HG02973 (cell line): ENCODE results near the gene CSGALNACT2.

Experiments
- ATAC-seq: cut with Tn5 transposase; IDR thresholded peaks from one replicate; pipeline ENCODE4 v1.9.1; 2021; ENCODE audit warnings: moderate library complexity; ENCODE audit not compliant: unreplicated experiment

Gene CSGALNACT2

DNA sequence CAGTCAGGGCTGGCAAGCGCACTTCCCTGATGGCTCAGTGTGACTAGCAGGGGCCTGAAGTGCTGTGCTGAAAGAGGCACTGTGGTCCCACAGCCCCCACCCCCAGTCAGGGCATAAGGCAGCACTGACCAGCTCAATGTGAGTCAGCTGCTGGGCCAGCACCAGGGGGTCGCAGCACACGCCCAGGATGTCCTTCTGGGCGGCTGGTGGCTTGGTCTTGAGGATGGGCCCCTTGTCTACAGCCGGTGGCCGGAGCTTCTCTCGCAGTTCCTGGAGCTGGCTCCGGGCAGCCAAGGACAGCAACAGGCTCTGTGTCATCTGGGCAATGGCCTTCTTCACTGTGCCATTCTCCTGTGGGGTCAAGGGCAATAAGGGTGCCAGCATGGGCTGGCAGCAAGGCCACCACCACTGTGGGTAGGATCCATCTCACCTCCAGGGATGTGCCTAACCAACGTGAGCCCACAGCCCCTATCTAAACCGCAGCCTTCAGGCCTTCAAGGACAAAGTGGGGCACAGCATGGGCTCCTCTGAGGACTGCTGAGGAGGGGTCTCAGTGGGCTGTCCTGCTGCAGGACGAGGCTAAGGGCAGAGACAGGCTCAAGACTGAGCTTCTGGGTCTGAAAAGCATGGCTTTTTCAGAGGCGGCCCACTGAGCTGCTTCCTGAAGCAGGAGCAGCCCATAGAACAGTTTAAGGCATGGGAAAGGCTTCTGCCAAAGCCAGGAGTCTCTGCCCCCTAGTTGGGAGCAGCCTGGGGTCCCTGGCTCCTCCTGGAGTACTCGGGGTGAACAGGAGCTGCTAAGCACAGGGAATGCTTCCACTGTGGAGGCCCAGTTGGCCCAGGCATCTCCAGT, 62.5 kb downstream of the CSGALNACT2 start:
- no peak for ATAC-seq

DNA sequence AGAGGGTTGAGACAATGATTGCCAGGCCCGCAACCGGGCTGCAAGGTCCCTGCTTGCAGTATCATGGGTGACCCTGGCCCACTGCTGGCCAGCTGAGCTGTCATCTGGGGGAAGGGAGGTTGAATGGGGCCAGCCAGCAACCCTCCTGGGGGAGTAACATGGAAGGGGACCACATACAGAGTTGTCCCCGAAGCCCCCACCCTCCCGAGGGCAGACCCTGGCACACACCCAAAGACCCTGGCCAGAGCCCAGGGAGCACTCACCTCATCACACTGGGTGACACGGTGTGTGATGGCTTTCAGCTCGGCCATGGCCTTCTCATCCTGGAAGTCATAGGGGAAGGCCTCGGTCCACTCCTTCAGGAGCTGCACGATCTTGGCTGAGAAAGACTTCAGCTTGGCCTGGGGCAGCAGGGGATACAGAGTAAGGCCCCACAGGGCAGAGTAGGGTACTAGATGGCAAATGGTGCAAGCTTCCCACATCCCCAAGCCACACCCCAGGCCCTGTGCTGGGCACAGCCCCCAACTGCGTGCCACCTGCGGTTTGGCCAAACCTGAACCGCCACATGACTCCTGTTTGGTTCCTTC, 63.4 kb downstream of the CSGALNACT2 start:
- no peak for ATAC-seq

DNA sequence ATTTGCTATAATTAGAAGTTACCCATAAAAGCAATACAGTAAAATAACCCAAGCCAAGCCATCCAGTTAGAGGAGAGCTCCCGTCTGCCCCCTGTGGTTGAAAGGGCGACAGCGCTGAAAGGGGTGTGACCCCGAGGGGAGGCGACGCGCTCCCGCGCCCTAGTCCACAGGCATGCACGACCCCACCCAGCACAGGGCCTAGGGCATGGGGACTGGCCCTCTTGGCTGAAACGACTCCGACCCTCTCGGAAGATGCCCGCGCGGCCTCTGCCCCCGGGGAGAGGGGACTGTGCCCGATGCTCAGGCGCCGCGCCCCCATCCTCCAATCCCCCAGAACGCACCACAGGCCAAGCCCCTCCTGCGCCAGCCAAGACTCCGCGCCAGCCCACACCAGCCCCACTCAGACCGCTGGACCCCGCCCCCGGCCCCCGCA, 64.0 kb downstream of the CSGALNACT2 start:
- peak; percentile 56 for ATAC-seq

DNA sequence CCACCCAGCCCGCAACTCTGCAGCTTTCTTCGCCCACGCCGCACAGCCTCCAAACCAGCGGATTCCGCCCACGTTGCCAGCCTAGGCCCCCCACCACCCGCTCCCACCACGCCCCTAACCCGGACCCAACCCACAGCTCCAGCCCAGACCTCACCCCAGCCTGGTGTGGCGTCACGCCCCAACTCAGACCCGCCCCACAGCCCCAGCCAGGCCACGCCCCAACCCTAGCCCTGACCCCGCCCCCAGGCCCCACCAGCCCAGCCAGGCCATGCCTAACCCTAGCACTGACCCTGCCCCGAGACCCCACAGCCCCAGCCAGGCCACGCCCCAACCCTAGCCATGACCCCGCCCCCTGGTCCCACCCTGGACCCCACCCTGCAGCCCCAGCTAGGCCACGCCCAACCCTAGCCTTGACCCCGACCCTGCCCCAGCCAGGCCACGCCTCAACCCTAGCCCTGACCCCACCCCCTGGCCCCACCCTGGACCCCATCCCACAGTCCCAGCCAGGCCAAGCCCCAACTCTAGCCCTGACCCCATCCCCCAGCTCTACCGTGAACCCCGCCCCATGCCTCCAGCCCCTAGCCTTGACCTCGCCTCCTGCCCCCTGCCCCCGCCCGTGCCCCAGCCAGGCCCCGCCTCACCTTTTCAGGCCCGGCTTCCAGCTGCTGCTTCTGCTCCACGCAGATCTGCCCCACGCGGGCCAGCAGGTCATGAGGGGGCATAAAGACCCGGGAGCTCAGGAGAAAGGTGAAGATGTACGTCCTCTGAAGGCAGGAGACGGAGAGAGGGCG, 64.6 kb downstream of the CSGALNACT2 start:
- no peak for ATAC-seq

DNA sequence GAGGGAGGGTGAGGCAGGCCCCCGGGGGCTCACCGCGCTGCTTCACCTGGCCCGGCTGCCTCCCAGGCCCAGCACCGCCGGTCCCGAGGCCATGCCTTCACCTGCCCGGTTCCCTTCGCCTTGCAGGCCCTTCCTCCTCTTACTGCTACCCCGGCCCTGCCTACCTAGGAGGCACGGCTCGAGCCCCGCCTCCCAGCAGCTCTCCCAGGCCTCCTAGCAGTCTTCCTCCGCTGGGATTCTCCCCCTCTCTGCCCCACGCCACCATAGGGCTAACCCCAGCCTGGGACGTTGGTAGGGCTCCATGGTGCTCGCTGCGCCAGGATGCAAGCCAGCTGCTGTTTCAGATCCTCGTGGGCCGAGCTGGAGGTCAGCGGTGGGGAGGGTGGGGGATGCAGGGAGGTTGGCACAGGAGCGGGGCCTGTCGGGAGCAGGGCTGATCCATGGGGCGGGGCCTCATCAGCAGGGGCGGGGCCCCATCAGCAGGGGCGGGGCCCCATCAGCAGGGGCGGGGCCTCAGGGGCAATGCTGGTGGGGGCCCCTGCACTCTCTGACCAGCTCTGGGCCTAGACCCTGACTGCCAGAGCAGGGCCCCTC, 65.3 kb downstream of the CSGALNACT2 start:
- ATAC-seq, result no peak

DNA sequence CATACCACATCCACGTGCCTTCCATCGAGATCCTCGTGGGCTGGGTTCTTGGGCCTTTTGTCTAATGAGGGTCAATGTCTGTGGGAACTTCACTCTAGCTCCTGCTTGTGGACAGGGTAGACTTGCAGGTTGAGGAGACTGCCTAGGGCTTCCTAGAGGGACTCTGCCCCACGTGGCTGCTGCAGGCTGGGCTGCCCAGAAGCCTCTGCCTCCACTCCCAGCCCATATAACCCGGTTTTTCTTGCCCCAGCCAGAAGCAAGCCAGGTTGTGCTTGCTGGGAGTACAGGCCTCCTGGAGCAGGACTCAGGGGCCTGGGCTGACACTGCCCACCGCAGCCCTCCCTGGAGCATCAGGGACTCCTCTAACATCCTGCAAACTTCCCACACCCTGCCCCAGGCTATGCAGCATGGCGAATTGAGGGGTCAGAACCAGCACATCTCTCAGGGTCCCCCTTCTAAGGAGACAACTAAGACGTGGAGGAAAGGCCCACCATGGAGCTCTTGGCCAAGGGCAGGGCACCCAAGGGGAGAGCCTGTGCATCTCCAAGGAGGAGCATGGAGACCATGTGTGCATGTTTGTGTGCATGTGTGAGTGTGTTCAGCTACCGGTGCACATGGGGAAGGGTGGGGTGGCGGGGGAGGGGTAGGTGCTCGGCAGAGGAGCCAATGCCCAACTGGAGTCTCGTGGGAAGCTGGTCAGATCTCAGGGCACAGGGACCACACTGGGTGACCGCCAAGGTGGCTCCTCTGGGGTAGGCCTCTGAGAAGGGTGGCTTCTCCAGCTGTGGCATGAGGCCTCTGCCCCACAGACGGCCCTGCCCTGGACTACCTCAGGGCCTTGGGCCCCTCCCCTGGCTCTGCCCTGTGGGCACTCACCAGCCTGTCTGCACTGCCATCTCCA, 66.0 kb downstream of the CSGALNACT2 start:
- ATAC-seq, result peak; percentile 3

DNA sequence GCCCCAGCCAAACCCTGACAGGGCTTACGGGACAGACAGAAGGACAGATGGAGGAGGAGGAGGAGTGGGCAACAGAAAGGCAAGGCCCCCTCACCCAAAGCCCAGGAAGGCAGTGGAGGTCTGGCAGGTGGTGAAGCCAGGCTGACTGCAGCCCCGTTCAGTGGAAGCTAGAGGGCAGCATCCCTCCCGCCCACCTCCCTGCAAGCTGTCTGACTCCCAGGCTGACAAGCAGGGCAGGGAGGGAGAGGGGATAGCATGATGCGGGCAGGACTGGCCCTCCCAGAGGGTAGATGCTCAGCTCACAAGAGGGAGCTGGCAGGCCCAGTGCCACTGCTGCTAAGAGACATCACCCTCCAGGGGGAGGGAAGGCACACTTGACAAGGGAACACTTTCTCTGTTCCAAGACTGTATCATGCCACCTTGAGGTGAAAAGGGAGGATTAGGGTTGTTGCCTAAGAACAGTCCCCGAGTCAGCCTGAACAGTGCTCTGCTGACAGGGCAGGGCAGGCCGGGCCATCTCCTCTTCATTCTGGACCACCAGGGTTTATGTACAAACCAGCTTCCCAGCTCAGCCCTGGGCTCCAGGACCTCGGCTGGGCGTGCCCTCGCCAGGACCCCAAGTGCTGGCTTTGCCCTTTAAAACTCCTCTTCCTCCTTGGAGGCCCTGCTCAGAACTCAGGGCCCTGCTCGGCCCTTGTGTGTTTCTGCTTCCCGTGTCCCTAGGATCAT, 66.9 kb downstream of the CSGALNACT2 start:
- peak; percentile 75 for ATAC-seq

DNA sequence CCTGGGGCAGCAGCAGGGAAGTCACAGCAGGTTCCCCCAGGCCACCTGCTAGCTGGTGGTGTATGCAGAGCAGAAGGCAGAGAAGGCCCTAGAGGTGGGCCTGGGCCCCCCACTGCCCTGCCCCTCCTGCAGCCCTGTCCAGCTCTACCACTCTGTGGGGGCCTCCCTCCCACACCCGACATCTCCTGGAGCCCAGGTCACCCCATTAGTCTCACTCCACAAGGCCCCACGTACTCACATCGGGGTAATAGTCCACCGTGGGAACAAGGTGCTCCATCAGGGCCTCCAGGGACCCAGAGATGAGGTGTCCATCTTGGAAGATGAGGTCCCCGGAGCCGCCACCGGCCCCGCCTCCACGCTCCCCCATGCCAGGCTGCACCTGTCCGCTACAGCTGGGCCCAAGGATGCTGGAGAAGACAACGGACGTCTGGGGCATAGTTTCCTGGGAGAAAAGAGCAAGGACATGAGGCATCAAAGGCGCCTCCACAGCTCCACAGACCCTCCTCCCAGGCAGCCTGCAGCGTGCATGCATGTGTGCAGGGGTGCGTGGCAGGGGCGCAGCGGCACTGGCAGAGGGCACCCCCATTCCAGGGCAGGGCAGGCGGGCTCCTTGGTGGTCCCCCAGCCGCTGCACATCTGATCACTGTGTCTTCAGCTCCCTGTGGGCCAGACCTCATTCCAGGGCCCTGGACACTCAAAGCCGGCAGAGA, 67.6 kb downstream of the CSGALNACT2 start:
- no peak for ATAC-seq

DNA sequence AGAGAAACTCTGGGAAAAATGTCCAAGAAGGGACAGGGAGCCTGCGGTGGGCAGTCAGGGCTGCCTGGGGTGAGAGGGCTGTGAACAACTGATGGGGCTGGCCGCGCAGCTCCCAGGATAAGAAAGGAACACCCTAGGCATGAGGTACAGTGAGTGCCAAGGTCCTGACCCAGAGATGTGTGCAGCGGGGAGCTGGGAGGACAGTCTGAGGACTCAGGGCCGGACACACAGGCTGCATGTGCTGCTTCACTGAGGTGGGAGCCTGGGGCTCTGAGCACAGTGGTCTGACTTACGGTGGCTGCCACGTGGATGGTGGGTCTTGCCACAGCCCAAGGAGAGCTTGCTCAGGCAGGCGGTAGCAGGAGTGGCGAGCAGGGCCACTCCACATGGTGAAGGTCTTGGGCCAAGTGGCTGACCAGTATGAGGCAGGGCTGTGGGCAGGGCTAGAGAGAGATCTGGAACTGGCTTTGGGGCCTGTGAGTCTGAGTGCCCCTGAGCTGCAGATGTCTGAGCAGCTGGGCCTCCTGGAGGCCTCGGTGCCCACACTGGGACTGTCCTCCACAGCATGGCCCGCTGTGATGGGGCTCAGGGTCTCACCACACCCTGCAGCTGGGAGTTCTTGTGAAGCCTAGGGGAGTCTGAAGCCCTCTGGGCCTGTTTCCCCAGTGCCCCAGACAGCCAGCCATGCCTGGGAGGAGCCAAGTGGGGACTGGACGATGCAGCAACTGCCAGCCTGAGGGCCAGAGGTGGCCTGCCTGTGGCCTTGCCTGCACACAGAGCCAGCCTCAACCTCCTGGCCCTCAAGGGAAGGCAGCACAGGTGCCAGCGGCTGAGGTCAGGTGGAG, 68.4 kb downstream of the CSGALNACT2 start:
- ATAC-seq, result no peak

DNA sequence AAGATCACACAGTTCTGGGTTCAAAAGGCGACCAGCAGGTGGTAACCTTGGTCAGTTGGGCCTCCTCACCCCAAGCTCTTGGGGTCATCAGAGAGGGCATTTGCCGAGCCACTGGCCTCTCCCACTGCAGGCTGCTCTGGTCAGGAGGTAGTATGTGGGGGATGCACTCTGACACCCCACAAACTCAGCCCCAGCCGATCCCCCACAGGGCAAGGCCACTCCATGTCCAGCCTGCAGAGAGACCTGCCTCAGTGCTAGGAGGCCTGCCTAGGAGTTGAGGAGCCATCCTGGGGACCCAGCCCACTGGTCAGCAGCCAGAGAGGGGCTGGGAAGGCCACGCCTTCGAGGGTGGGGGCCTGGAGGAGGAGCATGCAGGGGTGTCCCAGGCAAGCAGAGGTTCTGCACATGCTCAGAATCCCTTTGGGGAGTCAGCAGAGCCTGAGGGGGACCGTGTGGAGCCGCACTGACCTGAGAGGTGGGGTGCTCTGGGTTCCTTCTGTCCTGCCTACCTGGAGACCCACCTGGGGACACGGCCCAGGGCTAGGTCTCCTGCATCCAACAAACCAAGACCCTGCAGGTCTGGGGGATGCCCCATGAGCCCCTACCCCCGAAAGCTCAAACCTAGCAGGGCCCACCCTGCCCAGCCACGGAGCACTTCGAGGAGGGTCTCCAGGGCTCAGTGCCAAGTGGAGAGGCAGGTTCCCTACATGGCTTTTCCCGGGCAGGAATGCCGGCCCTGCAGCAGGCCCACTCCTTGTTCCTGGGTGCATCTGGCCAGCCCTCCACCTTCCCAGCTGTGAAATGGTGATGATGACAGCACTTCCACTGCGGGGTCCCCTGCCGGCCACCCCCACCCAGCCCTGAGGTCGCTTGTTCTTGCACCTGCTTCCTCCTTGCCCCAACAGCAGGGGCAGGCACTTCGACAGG, 70.2 kb downstream of the CSGALNACT2 start:
- no peak for ATAC-seq

DNA sequence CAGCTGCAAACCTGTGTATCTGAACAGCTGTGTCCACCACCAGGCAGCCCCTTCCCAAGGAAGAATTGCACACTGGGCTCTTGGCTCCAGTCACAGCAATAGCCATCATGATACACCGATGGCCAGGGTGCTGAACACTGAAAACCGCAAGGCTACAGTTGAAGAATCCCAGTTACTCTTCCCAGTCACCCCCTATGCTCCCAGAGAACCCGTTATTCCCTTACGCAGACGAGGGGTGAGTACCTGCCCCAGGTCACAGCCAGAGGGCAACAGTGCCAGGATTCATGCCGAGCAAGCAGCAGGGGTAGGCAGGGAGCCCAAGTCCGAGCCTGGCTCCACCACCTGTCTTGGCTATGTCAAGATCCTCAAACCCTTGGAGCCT, 70.8 kb downstream of the CSGALNACT2 start:
- no peak for ATAC-seq

DNA sequence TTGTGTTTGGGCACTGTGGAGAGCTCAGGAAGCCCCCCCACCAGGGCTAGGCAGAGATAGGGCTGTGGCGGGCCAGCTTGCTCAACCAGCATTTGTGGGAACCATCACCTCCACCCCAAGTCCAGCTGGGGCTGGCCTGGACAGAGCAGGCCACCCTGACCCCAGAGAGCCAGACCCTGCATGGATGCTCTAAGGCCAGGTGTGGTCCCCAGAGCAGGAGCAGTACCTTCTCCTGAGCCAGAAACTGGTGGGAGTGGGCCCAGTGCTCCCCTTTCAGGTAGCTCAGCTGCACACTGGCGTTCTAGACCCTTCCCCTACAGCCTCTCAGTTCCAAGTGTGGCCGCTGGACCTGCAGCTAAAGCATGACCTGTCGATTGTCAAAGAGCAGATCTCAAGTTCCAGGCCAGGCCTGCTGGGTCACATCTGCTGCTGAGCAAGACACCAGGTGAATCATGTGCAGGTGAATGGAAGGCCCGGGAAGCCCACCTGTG, 71.5 kb downstream of the CSGALNACT2 start:
- ATAC-seq, result no peak

DNA sequence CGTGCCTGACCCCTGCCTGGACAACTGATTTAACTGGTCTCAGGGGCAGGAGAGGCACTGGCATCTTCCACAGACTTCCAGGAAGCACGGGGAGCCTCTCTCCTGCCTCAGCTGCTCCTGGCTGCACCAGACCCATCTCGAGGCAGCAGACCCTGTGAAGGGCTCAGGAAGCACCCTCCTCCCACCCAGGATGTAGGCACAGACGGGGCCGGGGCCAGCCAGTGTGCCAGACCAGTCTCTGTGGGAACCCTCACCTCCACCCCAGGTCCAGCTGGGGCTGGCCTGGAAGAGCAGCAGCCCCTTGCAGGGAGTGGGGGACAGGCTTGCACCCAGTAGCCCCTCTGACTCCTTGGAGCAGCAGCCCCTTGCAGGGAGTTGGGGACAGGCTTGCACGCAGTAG, 72.3 kb downstream of the CSGALNACT2 start:
- ATAC-seq, result no peak

DNA sequence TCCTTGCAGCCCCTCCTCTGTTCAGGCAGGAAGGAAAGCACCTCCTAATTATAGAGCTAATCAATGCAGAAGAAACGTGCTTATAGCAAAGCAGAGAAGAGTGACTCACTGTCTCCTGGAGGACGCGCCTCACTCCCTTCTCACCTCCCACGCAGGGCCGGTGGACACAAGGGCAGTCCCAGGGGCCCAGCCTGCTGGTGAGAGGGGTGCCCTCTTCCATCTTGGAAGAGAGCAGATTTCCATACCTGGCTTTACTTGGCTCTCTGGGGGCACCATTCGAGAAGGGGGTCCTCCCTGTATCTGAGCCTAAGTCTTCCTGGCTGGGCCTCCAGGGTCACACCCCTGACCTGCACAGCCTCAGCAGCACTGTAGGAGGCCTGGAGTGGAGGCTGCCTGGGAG, 72.8 kb downstream of the CSGALNACT2 start:
- ATAC-seq, result no peak

DNA sequence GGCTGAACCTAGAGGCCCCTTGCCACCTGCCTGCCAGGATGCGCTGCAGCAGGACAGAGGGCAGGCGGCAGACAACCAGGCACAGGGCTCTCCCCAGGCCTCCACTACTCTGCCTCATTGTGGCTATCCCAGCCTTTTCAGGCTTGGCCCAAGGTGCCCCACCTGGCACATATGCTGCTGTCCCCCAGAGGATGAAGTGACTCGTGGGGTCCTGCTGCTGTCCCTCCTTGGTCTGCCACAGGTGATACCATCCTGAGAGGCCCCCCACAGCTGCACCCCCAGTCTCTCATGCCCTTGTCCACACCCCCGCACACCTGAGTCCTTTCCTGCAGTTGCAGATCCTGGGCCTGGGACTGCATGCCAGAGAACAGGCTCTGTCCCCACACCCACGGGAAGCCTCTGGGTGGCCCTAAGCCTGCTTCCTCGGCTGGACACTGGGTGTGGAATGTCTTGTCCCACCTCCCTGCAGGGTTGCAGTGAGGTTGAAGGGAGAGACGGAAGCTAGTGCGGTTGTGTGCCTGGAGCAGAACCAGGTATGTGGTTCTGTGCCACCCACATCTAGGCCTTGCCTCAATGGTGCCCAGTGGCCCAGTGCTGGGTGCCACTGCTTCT, 73.3 kb downstream of the CSGALNACT2 start:
- ATAC-seq, result no peak

DNA sequence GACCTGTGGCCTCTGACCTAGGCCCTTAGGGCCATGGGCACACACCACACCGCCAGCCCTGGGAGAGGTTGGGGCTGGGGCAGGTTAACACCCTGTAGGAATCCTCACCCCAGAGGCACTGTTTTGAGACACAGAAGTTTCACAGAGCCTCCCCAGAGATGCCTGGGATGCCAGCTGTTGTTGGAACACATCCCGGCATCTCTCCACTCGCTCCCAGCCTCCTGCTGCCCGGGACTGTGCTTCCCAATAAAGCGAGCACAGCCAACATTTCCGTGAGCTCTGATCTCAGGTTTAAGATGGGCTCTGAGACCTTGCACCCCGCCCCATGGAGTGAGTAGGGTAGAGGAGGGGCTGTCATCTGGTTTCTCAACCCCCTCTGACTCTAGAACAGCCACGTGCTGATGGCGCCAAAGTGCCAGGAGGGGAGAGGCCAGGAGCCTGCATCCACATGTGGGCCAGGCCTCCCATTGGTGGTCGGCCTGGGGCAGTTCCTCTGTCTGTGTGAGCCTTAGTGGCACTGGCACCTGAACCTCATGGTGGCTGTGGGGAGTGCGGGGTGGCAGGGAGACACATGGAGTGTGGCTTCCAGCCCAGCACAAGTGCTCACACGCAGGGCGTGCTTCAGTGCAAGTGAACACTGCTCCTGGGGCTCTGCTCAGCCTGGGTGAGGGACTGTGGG, 73.9 kb downstream of the CSGALNACT2 start:
- no peak for ATAC-seq
